Osteocyte (in vitro differentiated cells): ENCODE results near the gene FAM13C. TPM values are rescaled to one million over a fixed set of nuclear protein-coding genes. Genes with fewer than 3 reads are reported as not detected.

Experiments used
- DNase-seq: peaks from one replicate; pipeline ENCODE4 v3.0.0; 2021; ENCODE audit warnings: mixed read lengths; ENCODE audit not compliant: unreplicated experiment; ENCODE audit errors: extremely low spot score
- H3K27ac Mint-ChIP-seq: one replicate; pipeline ENCODE4 v1.8.0; 2021; ENCODE audit warnings: mild to moderate bottlenecking, mixed read lengths; ENCODE audit not compliant: unreplicated experiment
- H3K27me3 Mint-ChIP-seq: one replicate; pipeline ENCODE4 v1.8.0; 2021; ENCODE audit warnings: mixed read lengths; ENCODE audit not compliant: unreplicated experiment
- H3K36me3 Mint-ChIP-seq: one replicate; pipeline ENCODE4 v1.8.0; 2021; ENCODE audit warnings: mixed read lengths; ENCODE audit not compliant: unreplicated experiment
- H3K4me1 Mint-ChIP-seq: one replicate; pipeline ENCODE4 v1.8.0; 2021; ENCODE audit warnings: mixed read lengths; ENCODE audit not compliant: unreplicated experiment
- H3K4me3 Mint-ChIP-seq: one replicate; pipeline ENCODE4 v1.8.0; 2021; ENCODE audit warnings: mild to moderate bottlenecking, moderate library complexity, mixed read lengths; ENCODE audit not compliant: unreplicated experiment
- H3K9me3 Mint-ChIP-seq: one replicate; pipeline ENCODE4 v1.8.0; 2021; ENCODE audit warnings: mixed read lengths; ENCODE audit not compliant: unreplicated experiment
- CTCF ChIP-seq: fragments of 200-600 bp; sonication (generic); IDR thresholded peaks from 2 replicates; pipeline ENCODE4 v1.5.0; 2021; ENCODE audit warnings: antibody characterized with exemption, mild to moderate bottlenecking, moderate library complexity
- total RNA-seq: library from RNA; stranded (reverse); gene quantifications from 2 replicates; pipeline ENCODE4 v1.2.1, GENCODE V29; 2021

Gene FAM13C
- total RNA-seq, 1 donor from 2014 or later: 3.2 TPM

GRCh38 chr10:59395984-59396383, 33.6 kb upstream of the FAM13C start:
- Mint-ChIP-seq H3K27me3 (peaks cover 6% of the 10 kb centered on the region), H3K36me3 (no peaks in the 10 kb centered on the region), H3K4me3 (no peak overlapping the region), H3K4me1 (no peaks in the 10 kb centered on the region), H3K27ac (no peak overlapping the region), H3K9me3 (peaks cover 10% of the 10 kb centered on the region)
- no peak for TF ChIP-seq CTCF
- no peak for DNase-seq

GRCh38 chr10:59393349-59393748, 31.0 kb upstream of the FAM13C start:
- no peak for DNase-seq
- peaks cover 5% of the 10 kb centered on the region for H3K9me3 Mint-ChIP-seq
- H3K4me3 Mint-ChIP-seq: no peak overlapping the region
- no peaks in the 10 kb centered on the region for H3K36me3 Mint-ChIP-seq
- H3K4me1 Mint-ChIP-seq: peaks cover 3% of the 10 kb centered on the region
- H3K27me3 Mint-ChIP-seq: peaks cover 4% of the 10 kb centered on the region
- H3K27ac Mint-ChIP-seq: no peak overlapping the region
- TF ChIP-seq CTCF: no peak

DNA sequence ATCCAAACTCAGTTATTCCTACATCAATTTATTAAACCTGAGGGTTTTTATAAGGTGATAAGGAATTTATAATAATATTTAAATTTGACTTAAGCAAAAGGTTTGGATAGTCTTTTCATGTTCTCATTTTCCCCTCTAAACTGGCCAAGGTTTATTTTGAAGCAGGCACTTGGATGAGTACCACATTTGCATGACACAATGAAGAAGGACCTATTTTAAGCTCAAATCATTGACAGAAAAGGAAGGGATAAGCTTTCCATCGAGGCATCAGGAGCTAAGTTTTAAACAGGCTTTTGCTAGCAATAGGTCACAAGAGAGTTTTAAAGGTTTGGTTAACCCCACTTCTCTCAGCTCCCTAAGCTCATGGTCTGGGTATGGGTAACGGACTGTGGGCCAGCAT, 28.7 kb upstream of the FAM13C start:
- no peak for DNase-seq
- no peak overlapping the region for H3K4me3 Mint-ChIP-seq
- no peak for TF ChIP-seq CTCF
- H3K36me3 Mint-ChIP-seq: no peaks in the 10 kb centered on the region
- H3K27ac Mint-ChIP-seq: no peak overlapping the region
- H3K27me3 Mint-ChIP-seq: no peaks in the 10 kb centered on the region
- H3K4me1 Mint-ChIP-seq: peaks cover 18% of the 10 kb centered on the region
- no peaks in the 10 kb centered on the region for H3K9me3 Mint-ChIP-seq

- H3K27me3 Mint-ChIP-seq: no peaks in the 10 kb centered on the region
- H3K27ac Mint-ChIP-seq: peak overlapping the region; percentile 92
- no peaks in the 10 kb centered on the region for H3K9me3 Mint-ChIP-seq
- no peak overlapping the region for H3K4me3 Mint-ChIP-seq
- no peak for DNase-seq
- TF ChIP-seq CTCF: no peak
- H3K4me1 Mint-ChIP-seq: peaks cover 18% of the 10 kb centered on the region
- no peaks in the 10 kb centered on the region for H3K36me3 Mint-ChIP-seq
Measured at GRCh38 chr10:59388671-59388976, 26.3 kb upstream of the FAM13C start.

- H3K4me3 Mint-ChIP-seq: no peak overlapping the region
- no peaks in the 10 kb centered on the region for H3K9me3 Mint-ChIP-seq
- no peak for TF ChIP-seq CTCF
- H3K27ac Mint-ChIP-seq: peak overlapping the region; percentile 92
- DNase-seq: no peak
- no peaks in the 10 kb centered on the region for H3K36me3 Mint-ChIP-seq
- H3K27me3 Mint-ChIP-seq: no peaks in the 10 kb centered on the region
- peaks cover 20% of the 10 kb centered on the region for H3K4me1 Mint-ChIP-seq
Measured at GRCh38 chr10:59387951-59388670, 25.8 kb upstream of the FAM13C start.
